IMR-90 (cell line): ENCODE data around the gene MYO1D. TPM values are rescaled to one million over a fixed set of nuclear protein-coding genes. Genes with fewer than 3 reads are reported as not detected.

ENCODE experiments used
- ATAC-seq: fragments of 200-7000 bp; cut with Tn5 transposase; 2 replicates; pipeline ENCODE4 v1.9.1; 2020; ENCODE audit warnings: low read depth, mild to moderate bottlenecking, moderate library complexity
- BruUV-seq: library from RNA; stranded (reverse); fragments of 400-500 nt; replicated peaks from 2 replicates; lab custom pipeline; 2021; lab: Mats Ljungman, UMichigan
- CTCF ChIA-PET: fragments of 300-600 bp; formaldehyde crosslinking; extraction: SDS; loops from one replicate; lab custom pipeline; 2021; ENCODE audit warnings: antibody characterized with exemption; lab: Yijun Ruan, JAX
- POLR2A ChIA-PET: fragments of 300-600 bp; sonication (Branson Sonifier 250); formaldehyde crosslinking; loops from one replicate; lab custom pipeline; 2022; ENCODE audit warnings: antibody characterized with exemption; ENCODE audit not compliant: unreplicated experiment; lab: Charles Lee
- DNase-seq: peaks from one replicate; pipeline ENCODE4 v3.0.0; 2013
- H2AFZ ChIP-seq: replicated peaks from 2 replicates; pipeline ENCODE3; 2013; ENCODE audit warnings: low read length, mild to moderate bottlenecking; ENCODE audit not compliant: poor library complexity
- H2AK5ac ChIP-seq: 2 replicates; pipeline ENCODE4 v1.6.1; 2013; ENCODE audit warnings: low read depth, low read length, inconsistent platforms
- H2AK9ac ChIP-seq: replicated peaks from 2 replicates; pipeline ENCODE3; 2013; ENCODE audit warnings: mild to moderate bottlenecking, low read depth, low read length, moderate library complexity; ENCODE audit not compliant: poor library complexity
- H2BK120ac ChIP-seq: 2 replicates; pipeline ENCODE4 v1.6.1; 2013; ENCODE audit warnings: low read depth, low read length, inconsistent platforms
- H2BK15ac ChIP-seq: 3 replicates; pipeline ENCODE4 v1.6.1; 2013; ENCODE audit warnings: low read depth, low read length, inconsistent platforms
- H2BK20ac ChIP-seq: 2 replicates; pipeline ENCODE4 v1.6.1; 2013; ENCODE audit warnings: low read depth, mild to moderate bottlenecking, inconsistent platforms, low read length, moderate library complexity
- H2BK5ac ChIP-seq: 2 replicates; pipeline ENCODE4 v1.6.1; 2013; ENCODE audit warnings: mild to moderate bottlenecking, low read depth, low read length, inconsistent platforms; ENCODE audit not compliant: poor library complexity, severe bottlenecking
- H3K14ac ChIP-seq: replicated peaks from 2 replicates; pipeline ENCODE4 v1.6.1; 2013; ENCODE audit warnings: low read depth, low read length, inconsistent platforms
- H3K18ac ChIP-seq: 2 replicates; pipeline ENCODE4 v1.6.1; 2013; ENCODE audit warnings: low read depth, low read length, control low read depth
- H3K23ac ChIP-seq: 2 replicates; pipeline ENCODE4 v1.6.1; 2013; ENCODE audit warnings: low read depth, low read length, inconsistent platforms
- H3K27ac ChIP-seq: 2 replicates; pipeline ENCODE4 v1.5.1; 2013; ENCODE audit warnings: mild to moderate bottlenecking, control low read depth, low read length; ENCODE audit not compliant: insufficient read depth
- H3K27me3 ChIP-seq: 2 replicates; pipeline ENCODE4 v1.6.1; 2013; ENCODE audit warnings: low read length; ENCODE audit not compliant: control insufficient read depth, insufficient read depth
- H3K36me3 ChIP-seq: 2 replicates; pipeline ENCODE4 v1.6.1; 2013; ENCODE audit warnings: low read length, mixed read lengths; ENCODE audit not compliant: control insufficient read depth, insufficient read depth
- H3K4ac ChIP-seq: 2 replicates; pipeline ENCODE4 v1.6.1; 2013; ENCODE audit warnings: low read depth, low read length, inconsistent platforms
- H3K4me1 ChIP-seq: 2 replicates; pipeline ENCODE4 v1.6.1; 2013; ENCODE audit warnings: low read length, mixed read lengths; ENCODE audit not compliant: control insufficient read depth, insufficient read depth
- H3K4me2 ChIP-seq: 2 replicates; pipeline ENCODE4 v1.6.1; 2013; ENCODE audit warnings: low read depth, mild to moderate bottlenecking, control low read depth, low read length, moderate library complexity
- H3K4me3 ChIP-seq: 2 replicates; pipeline ENCODE4 v1.5.1; 2013; ENCODE audit warnings: low read depth, mild to moderate bottlenecking, control low read depth, low read length, moderate library complexity; ENCODE audit not compliant: insufficient read depth
- H3K56ac ChIP-seq: 2 replicates; pipeline ENCODE4 v1.6.1; 2013; ENCODE audit warnings: low read length, inconsistent platforms; ENCODE audit not compliant: insufficient read depth; ENCODE audit errors: extremely low read depth
- H3K79me1 ChIP-seq, 2 experiments: 2 replicates each; pipeline ENCODE4 v1.6.1; 2013; ENCODE audit warnings: low read length in 2 of 2, inconsistent platforms in 1 of 2, low read depth in 1 of 2
- H3K9ac ChIP-seq: 2 replicates; pipeline ENCODE4 v1.6.1; 2013; ENCODE audit warnings: low read depth, low read length, control low read depth
- H3K9me1 ChIP-seq: 2 replicates; pipeline ENCODE4 v1.6.1; 2013; ENCODE audit warnings: low read length, inconsistent platforms; ENCODE audit not compliant: insufficient read depth
- H3K9me3 ChIP-seq: 2 replicates; pipeline ENCODE4 v1.6.1; 2013; ENCODE audit warnings: low read length; ENCODE audit not compliant: control insufficient read depth, insufficient read depth
- H4K20me1 ChIP-seq: 2 replicates; pipeline ENCODE4 v1.6.1; 2013; ENCODE audit warnings: low read length, inconsistent platforms; ENCODE audit not compliant: insufficient read depth
- H4K5ac ChIP-seq: 2 replicates; pipeline ENCODE4 v1.6.1; 2013; ENCODE audit warnings: mild to moderate bottlenecking, low read depth, low read length, control low read depth
- H4K8ac ChIP-seq, 2 experiments: 2 replicates each; pipeline ENCODE4 v1.6.1; 2013; ENCODE audit warnings: low read depth in 2 of 2, low read length in 2 of 2, control low read depth in 1 of 2, inconsistent platforms in 1 of 2
- H4K91ac ChIP-seq: 2 replicates; pipeline ENCODE4 v1.6.1; 2013; ENCODE audit warnings: low read depth, low read length, inconsistent platforms; ENCODE audit not compliant: insufficient read depth
- CEBPB ChIP-seq: IDR thresholded peaks from 2 replicates; pipeline ENCODE4 v1.6.1; 2012; ENCODE audit warnings: low read depth, low read length, improper control_type of control experiment
- CHD1 ChIP-seq: IDR thresholded peaks from 2 replicates; pipeline ENCODE4 v1.6.1; 2012; ENCODE audit warnings: low read depth, low read length, improper control_type of control experiment
- ELK1 ChIP-seq: fragments of 150-350 bp; IDR thresholded peaks from 2 replicates; pipeline ENCODE4 v1.6.1; 2016; ENCODE audit warnings: low read depth, mild to moderate bottlenecking, low read length, moderate library complexity, borderline replicate concordance
- FOS ChIP-seq: fragments of 150-350 bp; IDR thresholded peaks from 2 replicates; pipeline ENCODE4 v1.6.1; 2016; ENCODE audit warnings: low read depth, low read length
- MAFK ChIP-seq: IDR thresholded peaks from 2 replicates; pipeline ENCODE4 v1.6.1; 2012; ENCODE audit warnings: low read depth, low read length, improper control_type of control experiment
- MXI1 ChIP-seq: IDR thresholded peaks from 2 replicates; pipeline ENCODE4 v1.6.1; 2012; ENCODE audit warnings: low read depth, mild to moderate bottlenecking, low read length, moderate library complexity, borderline replicate concordance
- NFE2L2 ChIP-seq: fragments of 150-350 bp; IDR thresholded peaks from 2 replicates; pipeline ENCODE4 v1.6.1; 2016; ENCODE audit warnings: low read depth, mild to moderate bottlenecking, low read length
- RAD21 ChIP-seq: IDR thresholded peaks from 2 replicates; pipeline ENCODE4 v1.6.1; 2012; ENCODE audit warnings: low read length, improper control_type of control experiment
- RCOR1 ChIP-seq: IDR thresholded peaks from 2 replicates; pipeline ENCODE4 v1.6.1; 2012; ENCODE audit warnings: mild to moderate bottlenecking, low read length, improper control_type of control experiment; ENCODE audit not compliant: insufficient replicate concordance
- RFX5 ChIP-seq: IDR thresholded peaks from 2 replicates; pipeline ENCODE4 v1.8.0; 2012; ENCODE audit warnings: low read depth, mild to moderate bottlenecking, low read length, moderate library complexity
- SMC3 ChIP-seq: fragments of 150-350 bp; IDR thresholded peaks from 2 replicates; pipeline ENCODE4 v1.6.1; 2016; ENCODE audit warnings: low read depth, mild to moderate bottlenecking, antibody characterized with exemption, low read length, moderate library complexity
- USF2 ChIP-seq: fragments of 150-350 bp; IDR thresholded peaks from 2 replicates; pipeline ENCODE4 v1.6.1; 2017; ENCODE audit warnings: mild to moderate bottlenecking, antibody characterized with exemption, low read length, low read depth
- WGBS, 2 experiments: methylation state at CpG; one replicate each; pipeline versions ENCODE4 v1.1.5 to v1.1.7; 2013; ENCODE audit warnings: missing lambda C conversion rate in 2 of 2; ENCODE audit not compliant: insufficient read length in 1 of 2; ENCODE audit errors: extremely low coverage in 2 of 2; 5-methylcytosine and 5-hydroxymethylcytosine counted together
- dilution Hi-C: fragments of 300-500 bp; cut with HindIII; formaldehyde crosslinking; loops from one replicate; pipeline ENCODE4 v1.14.3; 2018; ENCODE audit warnings: low sequenced_read_pairs; ENCODE audit not compliant: unreplicated experiment
- in situ Hi-C: fragments of 300-500 bp; cut with MboI; formaldehyde crosslinking; loops from 3 replicates; pipeline ENCODE4 v1.14.3; 2019; ENCODE audit warnings: low sequenced_read_pairs, inconsistent platforms, mixed read lengths
- intact Hi-C: fragments of 100-400 bp; cut with micrococcal nuclease; formaldehyde crosslinking; loops from 2 replicates; pipeline ENCODE4 v1.10.0; 2022
- polyA plus RNA-seq, 3 experiments: library from polyadenylated mRNA; depleted of rRNA; stranded (reverse); fragments of >200 nt; gene quantifications; 2 replicates each; pipeline ENCODE4 v1.2.3, GENCODE V29; 2012; ENCODE audit warnings: low replicate concordance in 1 of 3
- total RNA-seq: library from RNA; depleted of rRNA; stranded (reverse); fragments of >200 nt; gene quantifications from 2 replicates; pipeline ENCODE4 v1.2.3, GENCODE V29; 2012

Gene MYO1D
- total and polyA plus RNA-seq, 2 of the 4 experiments (the other 2 are of a cell fraction) = 0.63 to 0.90 TPM

- in situ Hi-C loops = no loop called here
- 0 out of 2 replicates have a peak, but pooled peaks cover 2% of the 10 kb centered on the region for H3K9me1 ChIP-seq
- H2BK5ac ChIP-seq = no peak overlapping the region
- H2AFZ ChIP-seq = no peak overlapping the region
- no peak overlapping the region for H3K9ac ChIP-seq
- no peak overlapping the region for H3K18ac ChIP-seq
- H2AK5ac ChIP-seq = no peak overlapping the region
- no peaks in the 10 kb centered on the region for H3K79me1 ChIP-seq
- no peak overlapping the region for H2AK9ac ChIP-seq
- no peak overlapping the region for H2BK15ac ChIP-seq
- intact Hi-C loops = no loop called here
- dilution Hi-C loops = no loop called here
- no peak overlapping the region for H3K23ac ChIP-seq
- no peak for DNase-seq
- no peaks in the 10 kb centered on the region for H4K20me1 ChIP-seq
- H3K36me3 ChIP-seq = no peaks in the 10 kb centered on the region
- H3K27ac ChIP-seq = no peak overlapping the region
- no peak overlapping the region for H3K4ac ChIP-seq
- ChIA-PET CTCF (no interaction called here), POLR2A (no interaction called here)
- no peak overlapping the region for H3K4me3 ChIP-seq
- H2BK120ac ChIP-seq = no peak overlapping the region
- H4K91ac ChIP-seq = no peak overlapping the region
- no CpG with 5 or more reads among the region's 7 CpGs for WGBS, 2 experiments
- H2BK20ac ChIP-seq = no peak overlapping the region
- TF ChIP-seq CEBPB = no peak
- TF ChIP-seq SMC3 = no peak
- no peak for TF ChIP-seq ELK1
- TF ChIP-seq FOS = no peak
- no peak for TF ChIP-seq MXI1
- TF ChIP-seq MAFK = no peak
- TF ChIP-seq CHD1 = no peak
- no peak for TF ChIP-seq NFE2L2
- TF ChIP-seq RAD21 = no peak
- TF ChIP-seq RFX5 = no peak
- TF ChIP-seq USF2 = no peak
- TF ChIP-seq RCOR1 = no peak
- H3K9me3 ChIP-seq = no peaks in the 10 kb centered on the region
- H3K4me2 ChIP-seq = no peak overlapping the region
- H3K27me3 ChIP-seq = peaks cover 21% of the 10 kb centered on the region
- H3K14ac ChIP-seq = no peak overlapping the region
- no peak overlapping the region for H3K56ac ChIP-seq
- no peak for ATAC-seq
- no peak overlapping the region for H4K8ac ChIP-seq
- BruUV-seq = no TSS peak
- H3K4me1 ChIP-seq = no peaks in the 10 kb centered on the region; the same call in 1 of the 2 replicates
- H4K5ac ChIP-seq = no peak overlapping the region
These were observed 358.9 kb downstream of the MYO1D start for GRCh38 chr17:32517982-32518381.
